ENCODE measurements around the gene SUMF2.
"Not testable (repeated sequence)": the region's sequence is repeated elsewhere in the genome, so short reads cannot be mapped to it uniquely, and the experiment has no call there.

DNA sequence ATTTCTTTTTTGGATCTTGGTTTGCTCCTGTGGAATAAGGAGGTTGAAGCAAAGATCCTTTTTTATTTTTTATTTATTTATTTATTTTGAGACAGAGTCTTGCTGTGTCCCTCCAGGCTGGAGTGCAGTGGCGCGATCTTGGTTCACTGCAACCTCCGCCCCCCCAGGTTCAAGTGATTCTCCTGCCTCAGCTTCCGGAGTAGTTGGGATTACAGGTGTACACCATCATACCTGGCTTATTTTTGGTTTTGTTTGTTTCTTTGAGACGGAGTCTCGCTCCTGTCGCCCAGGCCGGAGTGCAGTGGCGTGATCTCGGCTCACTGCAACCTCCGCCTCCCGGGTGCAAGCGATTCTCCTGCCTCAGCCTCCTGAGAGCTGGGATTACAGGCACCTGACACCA, 2.3 kb downstream of the SUMF2 start:
- not testable (repeated sequence) for TF ChIP-seq WT1, ZNF558 (tag by site-specific recombination; IDR thresholded peaks at IDR 0.05)
- TF ChIP-seq, protein P1, sequence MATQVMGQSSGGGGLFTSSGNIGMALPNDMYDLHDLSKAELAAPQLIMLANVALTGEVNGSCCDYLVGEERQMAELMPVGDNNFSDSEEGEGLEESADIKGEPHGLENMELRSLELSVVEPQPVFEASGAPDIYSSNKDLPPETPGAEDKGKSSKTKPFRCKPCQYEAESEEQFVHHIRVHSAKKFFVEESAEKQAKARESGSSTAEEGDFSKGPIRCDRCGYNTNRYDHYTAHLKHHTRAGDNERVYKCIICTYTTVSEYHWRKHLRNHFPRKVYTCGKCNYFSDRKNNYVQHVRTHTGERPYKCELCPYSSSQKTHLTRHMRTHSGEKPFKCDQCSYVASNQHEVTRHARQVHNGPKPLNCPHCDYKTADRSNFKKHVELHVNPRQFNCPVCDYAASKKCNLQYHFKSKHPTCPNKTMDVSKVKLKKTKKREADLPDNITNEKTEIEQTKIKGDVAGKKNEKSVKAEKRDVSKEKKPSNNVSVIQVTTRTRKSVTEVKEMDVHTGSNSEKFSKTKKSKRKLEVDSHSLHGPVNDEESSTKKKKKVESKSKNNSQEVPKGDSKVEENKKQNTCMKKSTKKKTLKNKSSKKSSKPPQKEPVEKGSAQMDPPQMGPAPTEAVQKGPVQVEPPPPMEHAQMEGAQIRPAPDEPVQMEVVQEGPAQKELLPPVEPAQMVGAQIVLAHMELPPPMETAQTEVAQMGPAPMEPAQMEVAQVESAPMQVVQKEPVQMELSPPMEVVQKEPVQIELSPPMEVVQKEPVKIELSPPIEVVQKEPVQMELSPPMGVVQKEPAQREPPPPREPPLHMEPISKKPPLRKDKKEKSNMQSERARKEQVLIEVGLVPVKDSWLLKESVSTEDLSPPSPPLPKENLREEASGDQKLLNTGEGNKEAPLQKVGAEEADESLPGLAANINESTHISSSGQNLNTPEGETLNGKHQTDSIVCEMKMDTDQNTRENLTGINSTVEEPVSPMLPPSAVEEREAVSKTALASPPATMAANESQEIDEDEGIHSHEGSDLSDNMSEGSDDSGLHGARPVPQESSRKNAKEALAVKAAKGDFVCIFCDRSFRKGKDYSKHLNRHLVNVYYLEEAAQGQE (tag by site-specific recombination; IDR thresholded peaks at IDR 0.05) = not testable (repeated sequence)
- TF ChIP-seq, protein P2, sequence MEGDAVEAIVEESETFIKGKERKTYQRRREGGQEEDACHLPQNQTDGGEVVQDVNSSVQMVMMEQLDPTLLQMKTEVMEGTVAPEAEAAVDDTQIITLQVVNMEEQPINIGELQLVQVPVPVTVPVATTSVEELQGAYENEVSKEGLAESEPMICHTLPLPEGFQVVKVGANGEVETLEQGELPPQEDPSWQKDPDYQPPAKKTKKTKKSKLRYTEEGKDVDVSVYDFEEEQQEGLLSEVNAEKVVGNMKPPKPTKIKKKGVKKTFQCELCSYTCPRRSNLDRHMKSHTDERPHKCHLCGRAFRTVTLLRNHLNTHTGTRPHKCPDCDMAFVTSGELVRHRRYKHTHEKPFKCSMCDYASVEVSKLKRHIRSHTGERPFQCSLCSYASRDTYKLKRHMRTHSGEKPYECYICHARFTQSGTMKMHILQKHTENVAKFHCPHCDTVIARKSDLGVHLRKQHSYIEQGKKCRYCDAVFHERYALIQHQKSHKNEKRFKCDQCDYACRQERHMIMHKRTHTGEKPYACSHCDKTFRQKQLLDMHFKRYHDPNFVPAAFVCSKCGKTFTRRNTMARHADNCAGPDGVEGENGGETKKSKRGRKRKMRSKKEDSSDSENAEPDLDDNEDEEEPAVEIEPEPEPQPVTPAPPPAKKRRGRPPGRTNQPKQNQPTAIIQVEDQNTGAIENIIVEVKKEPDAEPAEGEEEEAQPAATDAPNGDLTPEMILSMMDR (tag by site-specific recombination; IDR thresholded peaks at IDR 0.05) = not testable (repeated sequence)

Measured in HEK293 (cell line).